Endothelial cell of umbilical vein (primary cell): ENCODE results near the gene SLC25A13. TPM values are rescaled to one million over a fixed set of nuclear protein-coding genes. Genes with fewer than 3 reads are reported as not detected.
A peak's percentile ranks its signal among the peaks of the same experiment; 100 is the strongest.
"Not testable (repeated sequence)": the region's sequence is repeated elsewhere in the genome, so short reads cannot be mapped to it uniquely, and the experiment has no call there.

Experiments used
- BruUV-seq: library from RNA; stranded (reverse); fragments of 400-500 nt; replicated peaks from 2 replicates; lab custom pipeline; 2021; lab: Mats Ljungman, UMichigan
- CTCF ChIA-PET: fragments of 300-600, 350-600 bp; sonication (Branson Sonifier 250); formaldehyde crosslinking; loops from one replicate; lab custom pipeline; 2021; ENCODE audit warnings: antibody characterized with exemption, inconsistent platforms; lab: Charles Lee
- POLR2A ChIA-PET: fragments of 300-600, 350-600 bp; sonication (Branson Sonifier 250); formaldehyde crosslinking; loops from one replicate; lab custom pipeline; 2021; ENCODE audit warnings: antibody characterized with exemption, inconsistent platforms; lab: Charles Lee
- DNase-seq: peaks from one replicate; pipeline ENCODE4 v3.0.0-alpha.2; 2011; ENCODE audit warnings: low read depth, low spot score
- FAIRE-seq: peaks from 2 replicates; lab custom pipeline; 2011; peaks lifted over from hg19 to GRCh38; lab: Jason Lieb, UNC
- H2AFZ ChIP-seq: 2 replicates; pipeline ENCODE4 v1.6.0; 2012; ENCODE audit warnings: low read depth, low read length, control low read depth, inconsistent platforms
- H3K27ac ChIP-seq: 2 replicates; pipeline ENCODE4 v1.5.1; 2011; ENCODE audit warnings: low read depth, mild to moderate bottlenecking, control low read depth, low read length, moderate library complexity; ENCODE audit not compliant: insufficient read depth
- H3K27me3 ChIP-seq, 2 experiments: 2 replicates each; pipeline versions ENCODE4 v1.6.0 to v1.6.1; 2011; ENCODE audit warnings: low read length in 2 of 2, mixed read lengths in 1 of 2; ENCODE audit not compliant: control insufficient read depth in 2 of 2, insufficient read depth in 2 of 2
- H3K36me3 ChIP-seq, 2 experiments: 2 replicates in 1 of 2; 3 replicates in 1 of 2; pipeline ENCODE4 v1.5.1; 2011; ENCODE audit warnings: low read length in 2 of 2, mild to moderate bottlenecking in 1 of 2, moderate library complexity in 1 of 2; ENCODE audit not compliant: control insufficient read depth in 2 of 2, insufficient read depth in 2 of 2; ENCODE audit errors: extremely low read depth in 1 of 2
- H3K4me1 ChIP-seq: 3 replicates; pipeline ENCODE4 v1.5.1; 2011; ENCODE audit warnings: mild to moderate bottlenecking, low read length; ENCODE audit not compliant: control insufficient read depth, insufficient read depth; ENCODE audit errors: extremely low read depth
- H3K4me2 ChIP-seq: 2 replicates; pipeline ENCODE4 v1.6.1; 2011; ENCODE audit warnings: low read length, control low read depth, mixed read lengths; ENCODE audit not compliant: insufficient read depth
- H3K4me3 ChIP-seq, 3 experiments: fragments of 200-600 bp in 1 of 3; sonication (generic), shearing (Covaris generic) in 1 of 3; replicated peaks in 1 of 3; 2 replicates each; pipeline ENCODE4 v1.5.1; 2011 to 2016; ENCODE audit warnings: control low read depth in 3 of 3, low read length in 3 of 3, mild to moderate bottlenecking in 2 of 3, inconsistent platforms in 1 of 3, low read depth in 1 of 3, moderate library complexity in 1 of 3; ENCODE audit not compliant: insufficient read depth in 1 of 3
- H3K79me2 ChIP-seq: 2 replicates; pipeline ENCODE4 v1.6.0; 2012; ENCODE audit warnings: low read length, inconsistent platforms; ENCODE audit not compliant: control insufficient read depth, insufficient read depth
- H3K9ac ChIP-seq: replicated peaks from 2 replicates; pipeline ENCODE3; 2011; ENCODE audit warnings: low read length, control low read depth; ENCODE audit not compliant: insufficient read depth; ENCODE audit errors: extremely low read depth
- H3K9me1 ChIP-seq: replicated peaks from 3 replicates; pipeline ENCODE4 v1.6.0; 2011; ENCODE audit warnings: mild to moderate bottlenecking, low read length; ENCODE audit not compliant: control insufficient read depth, insufficient read depth; ENCODE audit errors: extremely low read depth
- H3K9me3 ChIP-seq: replicated peaks from 2 replicates; pipeline ENCODE4 v1.5.1; 2012; ENCODE audit warnings: low read length, inconsistent platforms; ENCODE audit not compliant: control insufficient read depth, insufficient read depth
- H4K20me1 ChIP-seq: replicated peaks from 2 replicates; pipeline ENCODE3; 2011; ENCODE audit warnings: mild to moderate bottlenecking, low read length; ENCODE audit not compliant: control insufficient read depth, insufficient read depth; ENCODE audit errors: extremely low read depth
- CTCF ChIP-seq, 2 donors: IDR thresholded peaks; 1 replicate in 1 of 2; 2 replicates in 1 of 2; pipeline ENCODE4 v1.5.1; 2011; ENCODE audit warnings: low read length in 2 of 2, mild to moderate bottlenecking in 2 of 2, moderate library complexity in 2 of 2, control low read depth in 1 of 2, inconsistent platforms in 1 of 2, low read depth in 1 of 2; ENCODE audit not compliant: insufficient read depth in 1 of 2; ENCODE audit errors: extremely low read depth in 1 of 2
- EZH2 ChIP-seq: IDR thresholded peaks from 2 replicates; pipeline ENCODE4 v1.6.1; 2012; ENCODE audit warnings: borderline replicate concordance, low read depth, mild to moderate bottlenecking, moderate library complexity, low read length, inconsistent platforms; ENCODE audit not compliant: severe bottlenecking
- FOS ChIP-seq: IDR thresholded peaks from 2 replicates; pipeline ENCODE4 v1.6.1; 2011; ENCODE audit warnings: mild to moderate bottlenecking, low read length, moderate library complexity, borderline replicate concordance; ENCODE audit not compliant: insufficient read depth
- GATA2 ChIP-seq: IDR thresholded peaks from 2 replicates; pipeline ENCODE4 v1.7.0; 2011; ENCODE audit warnings: low read depth, mild to moderate bottlenecking, moderate library complexity, mixed read lengths, low read length; ENCODE audit not compliant: insufficient read length, insufficient read depth
- JUN ChIP-seq: IDR thresholded peaks from 2 replicates; pipeline ENCODE4 v1.6.1; 2011; ENCODE audit warnings: borderline replicate concordance, low read depth; ENCODE audit not compliant: insufficient read length, insufficient read depth
- MAX ChIP-seq: IDR thresholded peaks from 2 replicates; pipeline ENCODE4 v1.6.1; 2011; ENCODE audit not compliant: insufficient read depth, insufficient read length
- MYC ChIP-seq: IDR thresholded peaks from one replicate; pipeline ENCODE4 v1.6.1; 2011; ENCODE audit warnings: mild to moderate bottlenecking, low read depth, low read length
- POLR2A ChIP-seq: IDR thresholded peaks from 2 replicates; pipeline ENCODE4 v1.6.1; 2012; ENCODE audit warnings: low read depth, mild to moderate bottlenecking, control low read depth, low read length
- POLR2AphosphoS5 ChIP-seq: IDR thresholded peaks from 2 replicates; pipeline ENCODE4 v1.6.1; 2012; ENCODE audit warnings: low read depth, mild to moderate bottlenecking, control low read depth, low read length, moderate library complexity; ENCODE audit not compliant: insufficient read depth
- dilution Hi-C: fragments of 300-500 bp; cut with MboI; formaldehyde crosslinking; loops from one replicate; pipeline ENCODE4 v1.15.0; 2019; ENCODE audit warnings: low sequenced_read_pairs; ENCODE audit not compliant: extremely low pct_ligation_motif_present
- intact Hi-C: fragments of 100-400 bp; cut with micrococcal nuclease; formaldehyde crosslinking; loops from one replicate; pipeline ENCODE4 v1.10.0; 2022
- polyA plus RNA-seq, 4 experiments: library from polyadenylated mRNA; depleted of rRNA in 3 of 4; stranded (reverse) in 3 of 4; unstranded in 1 of 4; fragments of >200 nt; gene quantifications; 2 replicates each; pipeline versions ENCODE4 v1.2.1 to v1.2.3, GENCODE V29; 2011 to 2012; ENCODE audit warnings: missing spikeins in 1 of 4
- total RNA-seq: library from RNA; stranded (reverse); gene quantifications from 2 replicates; pipeline ENCODE4 v1.2.3, GENCODE V29; 2021

SLC25A13 gene
- total and polyA plus RNA-seq, 2 donors (not counting 3 experiments of a cell fraction or from before 2014, with no cell fraction given): 13.2 to 34.4 TPM

GRCh38 chr7:96157856-96158255, 164.0 kb downstream of the SLC25A13 start:
- H3K9me3 ChIP-seq: no peaks in the 10 kb centered on the region
- intact Hi-C loops: loop anchor here (1.0 to 5.0 kb wide), 2 partner anchors 11 to 71 kb away; no protein-coding TSS in a partner anchor
- peak overlapping the region; percentile 34 for H3K27ac ChIP-seq
- no TSS peak for BruUV-seq
- TF ChIP-seq JUN (peak; percentile 32), MYC (no peak), FOS (peak; percentile 67), POLR2AphosphoS5 (no peak), MAX (no peak), POLR2A (no peak), GATA2 (peak; percentile 16), EZH2 (no peak), CTCF (IDR thresholded peaks at IDR 0.05; ENCODE audit: extremely low read depth in 1 of 2, insufficient read depth in 1 of 2, low read depth in 1 of 2, low read length in 2 of 2) (no peak)
- no peak overlapping the region for H3K9ac ChIP-seq
- ChIA-PET POLR2A (no interaction called here), CTCF (interaction anchor here (0.9 to 1.5 kb wide), 2 partner anchors 10 to 21 kb away, joined by 3 read pairs; no protein-coding TSS in a partner anchor)
- H3K4me2 ChIP-seq: peak overlapping the region; percentile 52
- H3K79me2 ChIP-seq: no peaks in the 10 kb centered on the region
- H3K4me3 ChIP-seq: no peak overlapping the region
- no peaks in the 10 kb centered on the region for H3K27me3 ChIP-seq
- no peaks in the 10 kb centered on the region for H4K20me1 ChIP-seq
- DNase-seq: peak; percentile 92
- peaks cover 12% of the 10 kb centered on the region for H3K4me1 ChIP-seq
- peak; percentile 64 for FAIRE-seq
- no peaks in the 10 kb centered on the region for H3K9me1 ChIP-seq
- no peak overlapping the region for H2AFZ ChIP-seq
- H3K36me3 ChIP-seq: no peaks in the 10 kb centered on the region
- dilution Hi-C loops: no loop called here

GRCh38 chr7:96154506-96154905, 167.4 kb downstream of the SLC25A13 start:
- H3K4me2 ChIP-seq, BruUV-seq, POLR2A ChIA-PET, H4K20me1 ChIP-seq, H3K9me3 ChIP-seq, H3K27me3 ChIP-seq, dilution Hi-C loops, H3K9ac ChIP-seq, H3K27ac ChIP-seq, H3K79me2 ChIP-seq, H2AFZ ChIP-seq, H3K4me3 ChIP-seq, H3K9me1 ChIP-seq, H3K36me3 ChIP-seq, FAIRE-seq, CTCF ChIA-PET, DNase-seq: not testable (repeated sequence)
- peaks cover 12% of the 10 kb centered on the region for H3K4me1 ChIP-seq
- intact Hi-C loops: loop anchor here (2.0 kb wide), 1 partner anchor 14 kb away; no protein-coding TSS in a partner anchor
